ENCODE data around the gene TMEM209.
"Not testable (repeated sequence)": the region's sequence is repeated elsewhere in the genome, so short reads cannot be mapped to it uniquely, and the experiment has no call there.

Gene TMEM209

GRCh38 chr7:130149281-130150139 is 55.7 kb downstream of the TMEM209 start:
- Histone ChIP-seq H3K4me1 (ENCODE audit: control insufficient read depth, insufficient read depth, low read length) (no peaks in the 10 kb centered on the region), H3K27ac (ENCODE audit: low read depth, low read length) (no peak overlapping the region), H3K4me3 (ENCODE audit: low read depth, low read length) (no peak overlapping the region), H3K27me3 (ENCODE audit: control insufficient read depth, insufficient read depth, low read length) (no peaks in the 10 kb centered on the region), H3K9me3 (ENCODE audit: control insufficient read depth, insufficient read depth, low read length) (no peaks in the 10 kb centered on the region), H3K36me3 (ENCODE audit: control insufficient read depth, insufficient read depth, low read length) (no peaks in the 10 kb centered on the region), H3K9ac (ENCODE audit: low read depth, low read length) (no peak overlapping the region)

DNA sequence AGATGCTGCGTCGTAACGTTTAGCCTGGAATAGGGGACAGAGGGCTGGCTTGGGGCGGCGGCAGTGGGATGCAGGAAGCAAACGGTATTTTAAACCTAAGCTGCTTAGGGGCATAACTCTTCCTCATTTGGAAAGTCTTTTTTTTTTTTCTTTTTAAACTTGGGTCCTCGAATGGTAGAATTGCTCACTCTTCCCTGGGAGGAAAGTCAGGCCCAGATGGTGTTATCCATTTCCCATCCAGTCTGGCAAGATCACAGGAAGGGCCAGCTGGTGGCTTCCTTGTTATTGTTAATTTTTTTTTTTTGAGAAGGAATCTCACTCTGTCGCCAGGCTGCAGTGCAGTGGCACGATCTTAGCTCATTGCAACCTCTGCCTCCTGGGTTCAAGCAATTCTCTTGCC is 56.6 kb downstream of the TMEM209 start:
- H3K27me3 ChIP-seq (ENCODE audit: control insufficient read depth, insufficient read depth, low read length) = no peaks in the 10 kb centered on the region
- H3K4me1 ChIP-seq (ENCODE audit: control insufficient read depth, insufficient read depth, low read length) = no peaks in the 10 kb centered on the region
- H3K4me3 ChIP-seq (ENCODE audit: low read depth, low read length) = no peak overlapping the region
- no peak overlapping the region for H3K9ac ChIP-seq (ENCODE audit: low read depth, low read length)
- no peaks in the 10 kb centered on the region for H3K36me3 ChIP-seq (ENCODE audit: control insufficient read depth, insufficient read depth, low read length)
- H3K9me3 ChIP-seq (ENCODE audit: control insufficient read depth, insufficient read depth, low read length) = no peaks in the 10 kb centered on the region
- H3K27ac ChIP-seq (ENCODE audit: low read depth, low read length) = no peak overlapping the region

DNA sequence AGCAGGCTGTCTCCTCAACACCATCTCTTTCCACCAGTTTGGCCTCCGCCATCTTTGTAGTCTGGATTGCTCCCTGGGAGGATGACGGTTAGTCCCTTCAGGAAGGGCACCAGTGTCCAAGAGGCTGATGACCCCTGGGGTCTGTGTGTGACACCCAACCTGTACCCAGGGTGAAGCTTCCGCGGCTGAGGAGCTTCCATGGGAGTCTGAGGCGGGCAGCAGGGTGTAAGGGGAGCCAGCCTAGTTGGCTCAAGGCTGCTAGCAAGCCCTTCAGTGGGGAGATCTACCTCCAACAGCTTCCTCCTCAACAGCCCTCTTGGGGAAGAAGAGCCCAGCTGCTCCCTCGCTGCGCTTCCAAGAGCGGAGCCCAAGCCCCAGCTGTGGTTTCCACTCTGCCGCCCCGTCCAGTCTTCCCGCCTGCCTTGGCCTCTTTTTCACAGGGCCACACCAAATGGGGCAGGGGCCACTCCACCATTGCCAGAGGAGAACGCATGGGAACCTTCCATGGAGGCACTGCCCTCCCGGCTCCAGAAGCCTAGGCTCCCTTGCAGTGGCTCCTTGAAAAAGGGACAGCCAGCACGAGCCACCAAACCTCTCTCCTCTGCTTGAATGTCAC is 57.4 kb downstream of the TMEM209 start:
- Histone ChIP-seq H3K27ac (ENCODE audit: low read depth, low read length) (no peak overlapping the region), H3K9ac (ENCODE audit: low read depth, low read length) (no peak overlapping the region), H3K36me3 (ENCODE audit: control insufficient read depth, insufficient read depth, low read length) (no peaks in the 10 kb centered on the region), H3K9me3 (ENCODE audit: control insufficient read depth, insufficient read depth, low read length) (no peaks in the 10 kb centered on the region), H3K4me3 (ENCODE audit: low read depth, low read length) (no peak overlapping the region), H3K27me3 (ENCODE audit: control insufficient read depth, insufficient read depth, low read length) (no peaks in the 10 kb centered on the region), H3K4me1 (ENCODE audit: control insufficient read depth, insufficient read depth, low read length) (no peaks in the 10 kb centered on the region)

DNA sequence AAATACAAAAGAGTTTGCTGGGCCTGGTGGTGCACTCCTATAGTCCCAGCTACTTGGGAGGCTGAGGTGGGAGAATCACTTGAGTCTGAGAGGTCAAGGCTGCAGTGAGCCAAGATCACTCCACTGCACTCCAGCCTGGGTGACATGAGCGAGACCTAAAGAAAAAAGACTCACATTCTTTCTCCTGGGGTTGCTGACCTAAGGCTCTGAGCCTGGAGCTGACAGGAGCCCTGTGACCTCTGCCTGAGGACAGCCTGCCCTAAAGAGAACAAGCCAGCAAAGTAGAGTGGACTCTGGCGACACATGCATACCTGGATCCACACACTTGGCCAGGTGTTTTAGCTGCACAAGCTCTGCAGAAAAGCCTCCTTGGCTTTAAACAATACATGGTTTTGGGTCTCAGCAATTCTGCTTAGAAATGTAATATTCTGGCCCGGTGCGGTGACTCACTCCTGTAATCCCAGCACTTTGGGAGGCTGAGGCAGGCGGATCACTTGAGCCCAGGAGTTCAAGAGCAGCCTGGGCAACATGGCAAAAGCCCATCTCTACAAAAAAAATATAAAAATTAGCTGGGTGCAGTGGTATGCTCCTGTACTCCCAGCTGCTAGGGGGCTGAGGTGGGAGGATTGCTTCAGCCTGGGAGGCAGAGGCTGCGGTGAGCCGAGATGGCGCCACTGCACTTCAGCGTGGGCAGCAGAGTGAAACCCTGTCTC is 58.4 kb downstream of the TMEM209 start:
- no peaks in the 10 kb centered on the region for H3K36me3 ChIP-seq (ENCODE audit: control insufficient read depth, insufficient read depth, low read length)
- H3K4me3 ChIP-seq (ENCODE audit: low read depth, low read length) = no peak overlapping the region
- H3K27ac ChIP-seq (ENCODE audit: low read depth, low read length) = no peak overlapping the region
- no peaks in the 10 kb centered on the region for H3K9me3 ChIP-seq (ENCODE audit: control insufficient read depth, insufficient read depth, low read length)
- no peak overlapping the region for H3K9ac ChIP-seq (ENCODE audit: low read depth, low read length)
- no peaks in the 10 kb centered on the region for H3K27me3 ChIP-seq (ENCODE audit: control insufficient read depth, insufficient read depth, low read length)
- peaks cover 6% of the 10 kb centered on the region; the same call in 1 of the 2 replicates for H3K4me1 ChIP-seq (ENCODE audit: control insufficient read depth, insufficient read depth, low read length)

- H3K9me3 ChIP-seq (ENCODE audit: control insufficient read depth, insufficient read depth, low read length); H3K27me3 ChIP-seq (ENCODE audit: control insufficient read depth, insufficient read depth, low read length); H3K27ac ChIP-seq (ENCODE audit: low read depth, low read length); H3K36me3 ChIP-seq (ENCODE audit: control insufficient read depth, insufficient read depth, low read length); H3K4me1 ChIP-seq (ENCODE audit: control insufficient read depth, insufficient read depth, low read length); H3K4me3 ChIP-seq (ENCODE audit: low read depth, low read length); H3K9ac ChIP-seq (ENCODE audit: low read depth, low read length): not testable (repeated sequence)
These were observed 59.1 kb downstream of the TMEM209 start for GRCh38 chr7:130146142-130146541.

GRCh38 chr7:130145424-130146100 is 59.6 kb downstream of the TMEM209 start:
- Histone ChIP-seq H3K4me1 (ENCODE audit: control insufficient read depth, insufficient read depth, low read length) (peaks cover 13% of the 10 kb centered on the region), H3K9ac (ENCODE audit: low read depth, low read length) (no peak overlapping the region), H3K27ac (ENCODE audit: low read depth, low read length) (no peak overlapping the region)

DNA sequence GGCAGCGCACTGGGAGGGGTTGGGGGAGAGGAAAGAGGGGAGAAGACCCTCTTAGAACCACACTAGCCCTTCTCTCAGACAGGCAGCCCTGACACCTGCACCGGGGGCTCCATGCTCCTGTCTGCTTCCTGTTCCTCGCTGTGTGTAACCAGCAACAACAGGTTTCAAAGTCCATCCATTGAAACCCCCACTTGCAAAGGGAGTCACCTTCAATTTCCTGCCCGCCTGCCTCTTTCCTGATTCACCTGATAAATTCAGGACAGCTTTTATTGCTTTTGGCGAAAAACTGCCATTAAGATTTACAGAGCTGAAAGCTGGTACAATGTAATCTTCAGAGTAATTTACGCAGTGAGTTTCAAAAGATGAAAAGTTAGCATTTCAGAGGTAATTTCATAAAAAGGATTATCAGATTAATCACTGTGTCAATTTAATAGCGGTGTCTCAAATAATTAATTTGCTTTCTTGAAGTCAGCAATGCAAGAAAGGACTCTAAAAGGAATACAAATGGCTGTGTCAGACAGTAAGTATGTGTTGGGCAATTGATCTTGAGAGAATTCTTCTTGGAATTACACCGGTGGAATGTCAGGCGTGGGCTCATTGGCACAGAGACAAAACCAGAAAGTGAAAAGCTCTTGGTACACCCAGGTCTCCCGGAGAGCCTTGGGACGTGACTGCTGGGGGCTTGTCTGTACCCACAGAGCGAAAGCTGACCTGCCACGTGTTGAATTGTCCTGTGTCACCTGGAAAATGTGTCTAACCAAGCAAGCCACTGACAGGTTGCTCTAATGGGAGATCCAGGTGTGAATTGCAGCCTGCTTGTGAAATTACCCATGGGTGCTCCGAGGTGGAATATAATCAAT is 60.7 kb downstream of the TMEM209 start:
- Histone ChIP-seq H3K4me1 (ENCODE audit: control insufficient read depth, insufficient read depth, low read length) (peaks cover 16% of the 10 kb centered on the region), H3K9ac (ENCODE audit: low read depth, low read length) (no peak overlapping the region), H3K4me3 (ENCODE audit: low read depth, low read length) (no peak overlapping the region), H3K27me3 (ENCODE audit: control insufficient read depth, insufficient read depth, low read length) (peaks cover 6% of the 10 kb centered on the region; the same call in 1 of the 2 replicates), H3K27ac (ENCODE audit: low read depth, low read length) (no peak overlapping the region), H3K9me3 (ENCODE audit: control insufficient read depth, insufficient read depth, low read length) (no peaks in the 10 kb centered on the region), H3K36me3 (ENCODE audit: control insufficient read depth, insufficient read depth, low read length) (no peaks in the 10 kb centered on the region)

More at GRCh38 chr7:130145424-130146100, 59.6 kb downstream of the TMEM209 start:
- H3K27me3 ChIP-seq (ENCODE audit: control insufficient read depth, insufficient read depth, low read length) = peaks cover 2% of the 10 kb centered on the region; the same call in 1 of the 2 replicates
- no peak overlapping the region for H3K4me3 ChIP-seq (ENCODE audit: low read depth, low read length)
- no peaks in the 10 kb centered on the region for H3K9me3 ChIP-seq (ENCODE audit: control insufficient read depth, insufficient read depth, low read length)
- H3K36me3 ChIP-seq (ENCODE audit: control insufficient read depth, insufficient read depth, low read length) = no peaks in the 10 kb centered on the region

- H3K27me3 ChIP-seq (ENCODE audit: control insufficient read depth, insufficient read depth, low read length) = peaks cover 6% of the 10 kb centered on the region; the same call in 1 of the 2 replicates
- no peak overlapping the region for H3K9ac ChIP-seq (ENCODE audit: low read depth, low read length)
- H3K4me1 ChIP-seq (ENCODE audit: control insufficient read depth, insufficient read depth, low read length) = peaks cover 16% of the 10 kb centered on the region
- H3K9me3 ChIP-seq (ENCODE audit: control insufficient read depth, insufficient read depth, low read length) = no peaks in the 10 kb centered on the region
- H3K4me3 ChIP-seq (ENCODE audit: low read depth, low read length) = no peak overlapping the region
- H3K27ac ChIP-seq (ENCODE audit: low read depth, low read length) = no peak overlapping the region
- H3K36me3 ChIP-seq (ENCODE audit: control insufficient read depth, insufficient read depth, low read length) = no peaks in the 10 kb centered on the region
These were observed 61.3 kb downstream of the TMEM209 start for GRCh38 chr7:130143986-130144311.

DNA sequence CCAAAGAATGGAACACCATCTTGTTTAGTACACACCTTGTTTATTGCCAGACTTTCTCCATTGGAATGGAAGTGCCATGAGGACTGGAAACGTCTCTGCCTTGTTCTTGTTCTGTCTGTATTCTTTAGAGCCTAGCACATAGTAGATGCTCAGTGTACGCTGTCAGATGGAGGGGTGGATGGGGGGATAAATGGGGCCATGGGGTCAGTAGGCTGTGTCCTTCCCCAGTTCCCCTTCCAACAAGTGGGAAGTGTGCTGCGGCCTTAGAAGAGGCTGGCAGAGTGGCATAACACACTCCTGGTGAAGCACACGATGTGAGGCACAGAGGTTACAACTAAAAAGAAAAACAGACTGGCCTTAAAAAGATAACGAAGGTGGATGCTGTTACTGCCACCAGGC is 61.9 kb downstream of the TMEM209 start:
- H3K4me3 ChIP-seq (ENCODE audit: low read depth, low read length) = no peak overlapping the region
- peaks cover 16% of the 10 kb centered on the region for H3K4me1 ChIP-seq (ENCODE audit: control insufficient read depth, insufficient read depth, low read length)
- no peak overlapping the region for H3K27ac ChIP-seq (ENCODE audit: low read depth, low read length)
- no peak overlapping the region for H3K9ac ChIP-seq (ENCODE audit: low read depth, low read length)
- H3K36me3 ChIP-seq (ENCODE audit: control insufficient read depth, insufficient read depth, low read length) = no peaks in the 10 kb centered on the region
- H3K27me3 ChIP-seq (ENCODE audit: control insufficient read depth, insufficient read depth, low read length) = peaks cover 6% of the 10 kb centered on the region; the same call in 1 of the 2 replicates
- no peaks in the 10 kb centered on the region for H3K9me3 ChIP-seq (ENCODE audit: control insufficient read depth, insufficient read depth, low read length)

GRCh38 chr7:130142654-130143333 is 62.4 kb downstream of the TMEM209 start:
- Histone ChIP-seq H3K4me1 (ENCODE audit: control insufficient read depth, insufficient read depth, low read length) (peaks cover 16% of the 10 kb centered on the region), H3K27ac (ENCODE audit: low read depth, low read length) (no peak overlapping the region), H3K9ac (ENCODE audit: low read depth, low read length) (no peak overlapping the region), H3K4me3 (ENCODE audit: low read depth, low read length) (no peak overlapping the region), H3K27me3 (ENCODE audit: control insufficient read depth, insufficient read depth, low read length) (peaks cover 6% of the 10 kb centered on the region; the same call in 1 of the 2 replicates), H3K9me3 (ENCODE audit: control insufficient read depth, insufficient read depth, low read length) (no peaks in the 10 kb centered on the region), H3K36me3 (ENCODE audit: control insufficient read depth, insufficient read depth, low read length) (no peaks in the 10 kb centered on the region)

Data from HUES48 (cell line).